Neural progenitor cell (in vitro differentiated cells): ENCODE data around the gene ACSM4. TPM values are rescaled to one million over a fixed set of nuclear protein-coding genes. Genes with fewer than 3 reads are reported as not detected.
A peak's percentile ranks its signal among the peaks of the same experiment; 100 is the strongest.
"Not testable (repeated sequence)": the region's sequence is repeated elsewhere in the genome, so short reads cannot be mapped to it uniquely, and the experiment has no call there.

Experiments used
- DNase-seq: peaks from one replicate; pipeline ENCODE4 v3.0.0-alpha.2; 2016; ENCODE audit warnings: low spot score
- H2AFZ ChIP-seq: fragments of 200-600 bp; sonication (generic); replicated peaks from 2 replicates; pipeline ENCODE4 v1.6.1; 2016; ENCODE audit warnings: antibody characterized with exemption
- H3F3A ChIP-seq: fragments of 200-600 bp; sonication (generic); 2 replicates; pipeline ENCODE4 v1.6.1; 2016; ENCODE audit warnings: antibody characterized with exemption, low read depth
- H3K27ac ChIP-seq: fragments of 200-600 bp; sonication (generic); 2 replicates; pipeline ENCODE4 v1.5.1; 2016; ENCODE audit warnings: mild to moderate bottlenecking
- H3K27me3 ChIP-seq: fragments of 200-600 bp; sonication (generic); 2 replicates; pipeline ENCODE4 v1.6.1; 2016; ENCODE audit warnings: mild to moderate bottlenecking, moderate library complexity
- H3K36me3 ChIP-seq: fragments of 200-600 bp; sonication (generic); 2 replicates; pipeline ENCODE4 v1.5.1; 2016
- H3K4me1 ChIP-seq: fragments of 200-600 bp; sonication (generic); 2 replicates; pipeline ENCODE4 v1.6.1; 2016; ENCODE audit warnings: mixed run types
- H3K4me2 ChIP-seq: fragments of 200-600 bp; sonication (generic); 2 replicates; pipeline ENCODE4 v1.6.1; 2016
- H3K4me3 ChIP-seq: fragments of 200-600 bp; sonication (generic); 2 replicates; pipeline ENCODE4 v1.5.1; 2016
- H3K79me2 ChIP-seq: fragments of 200-600 bp; sonication (generic); 2 replicates; pipeline ENCODE4 v1.6.1; 2016; ENCODE audit warnings: low read depth
- H3K9ac ChIP-seq: fragments of 200-600 bp; sonication (generic); 2 replicates; pipeline ENCODE4 v1.6.1; 2016
- H3K9me3 ChIP-seq: fragments of 200-600 bp; sonication (generic); 2 replicates; pipeline ENCODE4 v1.5.1; 2016; ENCODE audit warnings: low read depth
- H4K20me1 ChIP-seq: fragments of 200-600 bp; sonication (generic); 2 replicates; pipeline ENCODE4 v1.6.1; 2016; ENCODE audit warnings: low read depth
- H3K27ac Mint-ChIP-seq: 3 replicates; pipeline ENCODE4 v1.8.0; 2021; ENCODE audit warnings: mixed read lengths
- H3K27me3 Mint-ChIP-seq: 2 replicates; pipeline ENCODE4 v1.8.0; 2022; ENCODE audit warnings: low read depth, mild to moderate bottlenecking, inconsistent platforms, moderate library complexity, mixed read lengths; ENCODE audit not compliant: insufficient read depth
- H3K36me3 Mint-ChIP-seq: 3 replicates; pipeline ENCODE4 v1.8.0; 2021; ENCODE audit warnings: mixed read lengths
- H3K4me1 Mint-ChIP-seq: 3 replicates; pipeline ENCODE4 v1.8.0; 2021; ENCODE audit warnings: mixed read lengths
- H3K4me3 Mint-ChIP-seq: 3 replicates; pipeline ENCODE4 v1.8.0; 2021; ENCODE audit warnings: mild to moderate bottlenecking, moderate library complexity, mixed read lengths
- H3K9me3 Mint-ChIP-seq: 3 replicates; pipeline ENCODE4 v1.8.0; 2020; ENCODE audit warnings: mixed read lengths
- EZH2 ChIP-seq: fragments of 200-600 bp; sonication (generic); IDR thresholded peaks from 2 replicates; pipeline ENCODE4 v1.6.1; 2017; ENCODE audit warnings: antibody characterized with exemption, mild to moderate bottlenecking, moderate library complexity
- EZH2phosphoT487 ChIP-seq: fragments of 200-600 bp; sonication (generic); IDR thresholded peaks from 2 replicates; pipeline ENCODE4 v1.6.1; 2017; ENCODE audit warnings: antibody characterized with exemption
- total RNA-seq: library from RNA; depleted of rRNA; stranded (reverse); fragments of >200 nt; gene quantifications from 2 replicates; pipeline ENCODE4 v1.2.3, GENCODE V29; 2015; ENCODE audit warnings: low replicate concordance
- TF ChIP-seq, protein P1 (sequence below): fragments of 200-600 bp; sonication (generic); IDR thresholded peaks from 2 replicates; pipeline ENCODE4 v1.5.1; 2017; ENCODE audit warnings: antibody characterized with exemption, mild to moderate bottlenecking

The ACSM4 gene
- total RNA-seq, 1 donor from 2014 or later = not detected

DNA sequence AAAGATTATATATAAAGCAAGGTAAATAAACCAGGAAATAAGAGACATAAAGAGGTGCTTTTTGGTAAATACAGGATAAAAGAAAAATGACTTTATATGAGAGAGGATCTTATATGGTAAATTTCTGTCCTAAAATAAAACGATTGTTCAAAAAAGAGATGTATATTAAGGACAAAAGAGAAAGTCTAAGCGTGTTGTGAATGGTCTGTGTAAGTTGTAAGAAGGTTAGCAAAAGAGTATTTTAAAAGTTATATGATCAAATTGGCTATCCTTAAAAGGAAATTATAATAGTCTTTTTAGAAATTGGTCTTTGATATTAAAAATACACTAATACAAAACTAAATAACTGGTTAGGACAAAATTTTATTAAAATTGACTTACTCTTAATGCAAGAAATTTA lies 14.1 kb upstream of the ACSM4 start:
- H3K9me3 ChIP-seq = peaks cover 19% of the 10 kb centered on the region
- H3K79me2 ChIP-seq = no peaks in the 10 kb centered on the region
- no peak overlapping the region for H2AFZ ChIP-seq
- no peaks in the 10 kb centered on the region for H3K27me3 ChIP-seq
- peaks cover 6% of the 10 kb centered on the region for H3K4me1 ChIP-seq
- peaks cover 35% of the 10 kb centered on the region for H3K9me3 Mint-ChIP-seq
- no peaks in the 10 kb centered on the region for H3F3A ChIP-seq
- H3K36me3 Mint-ChIP-seq = no peaks in the 10 kb centered on the region
- no peaks in the 10 kb centered on the region for H4K20me1 ChIP-seq
- H3K27ac Mint-ChIP-seq = no peak overlapping the region
- H3K4me1 Mint-ChIP-seq = no peaks in the 10 kb centered on the region
- H3K27me3 Mint-ChIP-seq = no peaks in the 10 kb centered on the region
- no peak overlapping the region for H3K27ac ChIP-seq
- no peaks in the 10 kb centered on the region for H3K36me3 ChIP-seq
- TF ChIP-seq, protein P1, sequence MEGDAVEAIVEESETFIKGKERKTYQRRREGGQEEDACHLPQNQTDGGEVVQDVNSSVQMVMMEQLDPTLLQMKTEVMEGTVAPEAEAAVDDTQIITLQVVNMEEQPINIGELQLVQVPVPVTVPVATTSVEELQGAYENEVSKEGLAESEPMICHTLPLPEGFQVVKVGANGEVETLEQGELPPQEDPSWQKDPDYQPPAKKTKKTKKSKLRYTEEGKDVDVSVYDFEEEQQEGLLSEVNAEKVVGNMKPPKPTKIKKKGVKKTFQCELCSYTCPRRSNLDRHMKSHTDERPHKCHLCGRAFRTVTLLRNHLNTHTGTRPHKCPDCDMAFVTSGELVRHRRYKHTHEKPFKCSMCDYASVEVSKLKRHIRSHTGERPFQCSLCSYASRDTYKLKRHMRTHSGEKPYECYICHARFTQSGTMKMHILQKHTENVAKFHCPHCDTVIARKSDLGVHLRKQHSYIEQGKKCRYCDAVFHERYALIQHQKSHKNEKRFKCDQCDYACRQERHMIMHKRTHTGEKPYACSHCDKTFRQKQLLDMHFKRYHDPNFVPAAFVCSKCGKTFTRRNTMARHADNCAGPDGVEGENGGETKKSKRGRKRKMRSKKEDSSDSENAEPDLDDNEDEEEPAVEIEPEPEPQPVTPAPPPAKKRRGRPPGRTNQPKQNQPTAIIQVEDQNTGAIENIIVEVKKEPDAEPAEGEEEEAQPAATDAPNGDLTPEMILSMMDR = no peak
- TF ChIP-seq EZH2 = no peak
- no peak for TF ChIP-seq EZH2phosphoT487
- no peak overlapping the region for H3K4me3 Mint-ChIP-seq
- no peak overlapping the region for H3K4me2 ChIP-seq
- DNase-seq = peak; percentile 34
- no peak overlapping the region for H3K9ac ChIP-seq
- H3K4me3 ChIP-seq = no peak overlapping the region

DNA sequence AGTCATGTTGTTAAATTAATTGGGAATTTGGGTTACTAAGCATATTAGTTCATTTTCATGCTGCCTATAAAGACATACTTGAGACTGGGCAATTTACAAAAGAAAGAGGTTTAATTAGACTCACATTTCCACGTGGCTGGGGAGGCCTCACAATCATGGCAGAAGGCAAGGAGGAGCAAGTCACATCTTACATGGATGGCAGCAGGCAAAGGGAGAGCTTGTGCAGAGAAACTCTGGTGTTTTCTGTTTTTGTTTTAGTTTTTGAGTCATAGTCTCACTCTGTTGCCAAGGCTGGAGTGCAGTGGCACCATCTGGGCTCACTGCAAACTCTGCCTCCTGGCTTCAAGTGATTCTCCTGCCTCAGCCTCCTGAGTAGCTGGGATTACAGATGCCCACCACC lies 13.3 kb upstream of the ACSM4 start:
- not testable (repeated sequence) for H3K4me3 Mint-ChIP-seq, H3K27me3 Mint-ChIP-seq, H3F3A ChIP-seq, H3K4me1 ChIP-seq, H3K79me2 ChIP-seq, H3K4me2 ChIP-seq, H3K27ac ChIP-seq, H3K4me3 ChIP-seq, H3K4me1 Mint-ChIP-seq, H3K27ac Mint-ChIP-seq, H3K36me3 ChIP-seq, H3K9ac ChIP-seq, H3K36me3 Mint-ChIP-seq, DNase-seq, H2AFZ ChIP-seq, H4K20me1 ChIP-seq, H3K27me3 ChIP-seq
- peaks cover 27% of the 10 kb centered on the region for H3K9me3 Mint-ChIP-seq
- peaks cover 19% of the 10 kb centered on the region for H3K9me3 ChIP-seq

DNA sequence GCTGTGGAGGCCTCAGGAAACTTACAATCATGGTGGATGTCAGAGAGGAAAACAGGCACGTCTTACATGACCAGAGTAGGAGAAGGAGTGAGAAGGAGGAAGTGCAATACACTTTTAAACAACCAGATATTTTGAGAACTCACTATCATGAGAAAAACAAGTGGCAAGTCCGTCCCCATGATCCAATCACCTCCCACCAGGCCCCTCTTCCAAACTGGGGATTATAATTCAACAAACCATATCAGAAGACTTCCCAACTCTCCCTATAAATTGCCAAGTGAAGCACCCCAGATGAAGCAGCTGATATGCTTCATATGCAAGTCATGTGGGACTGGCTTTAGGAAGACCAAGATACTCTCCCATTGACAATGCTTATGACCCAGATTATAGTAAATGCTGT lies 11.6 kb upstream of the ACSM4 start:
- Histone ChIP-seq H3K79me2 (no peaks in the 10 kb centered on the region), H3K27ac (no peak overlapping the region), H3K36me3 (no peaks in the 10 kb centered on the region), H3K9ac (no peak overlapping the region), H4K20me1 (no peaks in the 10 kb centered on the region), H3K4me2 (no peak overlapping the region), H3K27me3 (no peaks in the 10 kb centered on the region), H3K4me3 (no peak overlapping the region), H3K4me1 (peaks cover 23% of the 10 kb centered on the region), H3F3A (no peaks in the 10 kb centered on the region), H2AFZ (no peak overlapping the region), H3K9me3 (peaks cover 15% of the 10 kb centered on the region)
- DNase-seq = no peak
- Mint-ChIP-seq H3K4me1 (no peaks in the 10 kb centered on the region), H3K4me3 (no peak overlapping the region), H3K27me3 (no peaks in the 10 kb centered on the region), H3K9me3 (peaks cover 16% of the 10 kb centered on the region), H3K27ac (no peak overlapping the region), H3K36me3 (no peaks in the 10 kb centered on the region)
- no peak for TF ChIP-seq EZH2phosphoT487
- TF ChIP-seq EZH2 = no peak
- TF ChIP-seq, protein P1 = no peak

DNA sequence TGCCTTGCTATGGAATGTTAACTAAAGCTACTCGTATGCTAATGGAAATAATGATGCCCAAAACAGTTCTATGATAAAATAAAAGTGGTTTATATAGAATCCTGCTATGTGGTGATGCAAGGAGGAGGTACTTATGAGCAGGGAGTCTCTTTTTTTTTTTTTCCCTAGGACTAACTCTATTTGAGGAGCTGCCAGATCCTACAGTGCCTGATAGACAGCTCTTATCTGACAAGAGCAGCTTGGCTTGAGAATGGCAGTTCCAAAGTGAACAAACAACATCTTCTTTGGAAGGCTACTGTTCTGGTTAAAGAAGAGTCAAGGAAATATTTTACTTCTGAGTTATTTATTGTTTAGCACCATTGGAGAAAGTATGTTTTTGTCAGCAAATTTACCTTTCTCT lies 10.2 kb upstream of the ACSM4 start:
- H3K79me2 ChIP-seq = no peaks in the 10 kb centered on the region
- H3K4me3 ChIP-seq = no peak overlapping the region
- Mint-ChIP-seq H3K9me3 (peaks cover 9% of the 10 kb centered on the region), H3K4me1 (no peaks in the 10 kb centered on the region), H3K4me3 (no peak overlapping the region), H3K36me3 (no peaks in the 10 kb centered on the region), H3K27me3 (no peaks in the 10 kb centered on the region), H3K27ac (no peak overlapping the region)
- no peaks in the 10 kb centered on the region for H3K36me3 ChIP-seq
- H2AFZ ChIP-seq = no peak overlapping the region
- no peak overlapping the region for H3K27ac ChIP-seq
- H3K4me2 ChIP-seq = no peak overlapping the region
- DNase-seq = no peak
- H3K9me3 ChIP-seq = peaks cover 15% of the 10 kb centered on the region
- H4K20me1 ChIP-seq = no peaks in the 10 kb centered on the region
- no peaks in the 10 kb centered on the region for H3K27me3 ChIP-seq
- TF ChIP-seq EZH2phosphoT487 (no peak), EZH2 (no peak)
- TF ChIP-seq, protein P1 = no peak
- no peaks in the 10 kb centered on the region for H3F3A ChIP-seq
- peaks cover 23% of the 10 kb centered on the region for H3K4me1 ChIP-seq
- no peak overlapping the region for H3K9ac ChIP-seq
